ENCODE results near the gene UBALD2.

Gene UBALD2

DNA sequence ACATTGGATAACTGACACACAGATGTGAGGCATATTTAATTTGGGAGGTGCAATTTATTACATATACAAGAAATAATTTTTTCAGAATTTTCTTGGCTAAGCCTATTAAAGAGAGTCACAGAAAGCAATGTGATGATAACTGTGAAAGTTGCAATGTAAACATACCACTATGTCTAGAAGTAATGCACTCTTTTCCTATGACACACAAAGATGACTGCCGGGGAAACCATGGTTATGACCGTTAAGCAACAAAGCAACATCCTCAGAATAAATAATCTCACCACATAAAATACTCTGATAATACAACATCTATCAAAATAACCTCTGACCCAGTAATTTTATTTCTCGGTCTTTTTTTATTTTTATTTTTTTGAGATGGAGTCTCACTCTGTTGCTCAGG is 53.4 kb downstream of the UBALD2 start:
- no peak for DNase-seq (ENCODE audit: low read depth)
- H3K4me3 ChIP-seq (ENCODE audit: low read length), result no peak overlapping the region
- TF ChIP-seq, protein P1, sequence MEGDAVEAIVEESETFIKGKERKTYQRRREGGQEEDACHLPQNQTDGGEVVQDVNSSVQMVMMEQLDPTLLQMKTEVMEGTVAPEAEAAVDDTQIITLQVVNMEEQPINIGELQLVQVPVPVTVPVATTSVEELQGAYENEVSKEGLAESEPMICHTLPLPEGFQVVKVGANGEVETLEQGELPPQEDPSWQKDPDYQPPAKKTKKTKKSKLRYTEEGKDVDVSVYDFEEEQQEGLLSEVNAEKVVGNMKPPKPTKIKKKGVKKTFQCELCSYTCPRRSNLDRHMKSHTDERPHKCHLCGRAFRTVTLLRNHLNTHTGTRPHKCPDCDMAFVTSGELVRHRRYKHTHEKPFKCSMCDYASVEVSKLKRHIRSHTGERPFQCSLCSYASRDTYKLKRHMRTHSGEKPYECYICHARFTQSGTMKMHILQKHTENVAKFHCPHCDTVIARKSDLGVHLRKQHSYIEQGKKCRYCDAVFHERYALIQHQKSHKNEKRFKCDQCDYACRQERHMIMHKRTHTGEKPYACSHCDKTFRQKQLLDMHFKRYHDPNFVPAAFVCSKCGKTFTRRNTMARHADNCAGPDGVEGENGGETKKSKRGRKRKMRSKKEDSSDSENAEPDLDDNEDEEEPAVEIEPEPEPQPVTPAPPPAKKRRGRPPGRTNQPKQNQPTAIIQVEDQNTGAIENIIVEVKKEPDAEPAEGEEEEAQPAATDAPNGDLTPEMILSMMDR (conservative IDR thresholded peaks at IDR 0.05; ENCODE audit: low read depth, low read length), result no peak
